CD4-positive, alpha-beta T cell treated with Interleukin-21 for 1 hour (primary cell): ENCODE results near the gene TAMM41.
"Not testable (repeated sequence)": the region's sequence is repeated elsewhere in the genome, so short reads cannot be mapped to it uniquely, and the experiment has no call there.

ENCODE experiments used
- DNase-seq: peaks from one replicate; pipeline ENCODE4 v3.0.0-alpha.2; 2020

The TAMM41 gene

GRCh38 chr3:11757929-11758328, 88.8 kb downstream of the TAMM41 start:
- no peak for DNase-seq

GRCh38 chr3:11757441-11757875, 89.2 kb downstream of the TAMM41 start:
- no peak for DNase-seq

- no peak for DNase-seq
Observed at GRCh38 chr3:11755276-11755675, 91.4 kb downstream of the TAMM41 start.

- DNase-seq = not testable (repeated sequence)
Observed at GRCh38 chr3:11752254-11752653, 94.4 kb downstream of the TAMM41 start.

GRCh38 chr3:11748306-11748705, 98.4 kb downstream of the TAMM41 start:
- not testable (repeated sequence) for DNase-seq
